ENCODE data around the gene TNFAIP8. TPM values are rescaled to one million over a fixed set of nuclear protein-coding genes. Genes with fewer than 3 reads are reported as not detected.

TNFAIP8 gene
- total RNA-seq, 8 experiments from 2014 or later, result 0.71 to 14.4 (median 1.4) TPM

DNA sequence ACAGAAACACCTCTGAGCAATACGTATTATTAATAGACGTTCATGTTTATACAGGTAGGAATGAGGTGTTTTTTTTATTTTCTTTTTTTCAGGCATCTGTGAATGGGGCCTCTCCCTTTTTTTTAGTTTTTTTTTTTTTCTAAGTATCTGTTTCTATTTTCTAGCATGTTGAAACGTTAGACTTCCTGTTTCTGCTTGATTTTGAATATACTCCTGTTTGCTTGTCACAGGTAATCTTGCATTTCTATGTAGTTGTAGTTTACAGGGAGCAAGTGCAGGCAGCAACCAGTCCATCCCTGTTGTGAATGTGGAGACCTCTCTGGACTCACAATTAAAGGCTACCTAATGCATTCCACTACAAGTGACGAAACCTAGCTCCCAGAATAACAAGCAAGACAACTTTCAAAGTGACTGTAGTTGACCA, 22.8 kb upstream of the TNFAIP8 start:
- no peak for ATAC-seq (replicated peaks in 6 of 8)
- in situ Hi-C loops (cut with MboI; ENCODE audit: low pct_unique_long_range_greater_than_20kb in 2 of 9, low sequenced_read_pairs in 9 of 9, unreplicated experiment in 9 of 9), result no loop called here
- 69 to 100% (median 83%) methylated on average over 2 to 4 of the region's 4 CpGs; no CpG with 5 or more reads in 1 of the 10 experiments for WGBS, 10 experiments
- no peak overlapping the region for H3K27ac ChIP-seq
- H3K4me3 ChIP-seq, result no peak overlapping the region
- H3K4me1 ChIP-seq (replicated peaks in 1 of 2), result peaks cover 0 to 19% of the 10 kb centered on the region in 2 donors

DNA sequence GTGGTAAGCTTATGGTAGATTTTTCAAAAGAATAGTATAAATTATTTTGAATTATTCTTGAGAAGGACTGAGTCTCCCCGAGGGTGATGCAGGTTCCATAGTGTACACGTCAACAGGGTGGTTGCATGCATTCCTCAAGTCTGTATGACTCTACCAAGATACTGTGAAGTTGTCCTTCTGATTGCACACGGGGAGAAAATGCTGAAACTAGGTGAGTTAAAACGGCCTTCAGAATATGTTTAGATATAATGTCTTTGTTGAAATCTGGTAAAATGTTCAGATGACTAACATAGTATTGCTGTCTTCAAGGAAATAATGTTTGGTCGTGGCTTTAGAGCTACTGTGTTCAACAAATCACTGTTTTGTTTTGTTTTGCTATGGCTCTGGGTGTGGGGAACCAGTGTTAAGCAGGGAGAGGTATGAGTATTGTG, 22.4 kb upstream of the TNFAIP8 start:
- H3K4me3 ChIP-seq, result no peak overlapping the region
- no peak for ATAC-seq (replicated peaks in 6 of 8)
- no peak overlapping the region for H3K27ac ChIP-seq
- 0 to 100% (median 82%) methylated on average over 1 to 5 of the region's 5 CpGs; no CpG with 5 or more reads in 2 of the 10 experiments for WGBS, 10 experiments
- in situ Hi-C loops (cut with MboI; ENCODE audit: low pct_unique_long_range_greater_than_20kb in 2 of 9, low sequenced_read_pairs in 9 of 9, unreplicated experiment in 9 of 9), result no loop called here
- peaks cover 0 to 19% of the 10 kb centered on the region in 2 donors for H3K4me1 ChIP-seq (replicated peaks in 1 of 2)

DNA sequence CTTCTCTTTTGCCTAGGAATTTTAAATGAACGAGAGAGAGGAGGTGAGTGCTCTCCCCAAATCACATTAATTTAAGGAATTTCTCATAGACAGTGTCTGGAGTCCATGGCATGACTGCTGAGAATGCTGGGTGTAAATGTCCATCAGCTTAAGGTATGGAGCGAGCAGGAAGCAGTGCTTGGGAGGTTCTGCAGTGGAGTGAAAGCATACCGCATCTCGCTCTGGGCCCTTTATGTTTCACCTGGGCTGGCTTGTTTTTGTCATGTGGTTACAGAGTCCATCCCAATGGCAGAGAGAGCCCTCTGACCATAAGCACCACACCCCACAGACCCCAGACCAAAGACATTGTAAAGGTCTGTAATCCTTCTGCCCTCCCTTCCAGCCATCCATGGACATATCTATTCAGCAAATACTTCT, 20.6 kb upstream of the TNFAIP8 start:
- H3K4me3 ChIP-seq, result no peak overlapping the region
- no peak overlapping the region for H3K27ac ChIP-seq
- no peak for ATAC-seq (replicated peaks in 6 of 8)
- 50 to 100% (median 92%) methylated on average over 1 to 4 of the region's 4 CpGs; no CpG with 5 or more reads in 2 of the 10 experiments for WGBS, 10 experiments
- in situ Hi-C loops (cut with MboI; ENCODE audit: low pct_unique_long_range_greater_than_20kb in 2 of 9, low sequenced_read_pairs in 9 of 9, unreplicated experiment in 9 of 9), result no loop called here
- H3K4me1 ChIP-seq (replicated peaks in 1 of 2), result peaks cover 0 to 12% of the 10 kb centered on the region in 2 donors

DNA sequence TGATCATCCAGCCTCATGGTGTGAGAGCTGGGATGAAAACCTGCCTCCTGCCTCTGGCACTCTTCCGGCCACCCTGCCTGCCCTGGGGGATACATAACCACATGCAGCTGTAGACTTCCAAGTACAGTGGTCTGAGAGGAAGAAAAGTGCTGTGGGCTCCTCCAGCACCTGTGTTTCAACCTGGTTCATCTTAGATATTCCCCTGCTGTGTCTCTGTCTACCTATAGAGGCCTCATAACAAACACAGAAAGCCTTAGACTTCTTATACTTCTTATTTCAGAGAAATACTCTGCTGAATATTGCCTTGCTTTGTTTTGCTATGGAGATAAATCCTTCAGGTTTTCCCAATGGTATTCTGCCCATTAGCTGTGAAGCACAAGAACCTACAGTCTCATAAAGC, 19.6 kb upstream of the TNFAIP8 start:
- no peak for ATAC-seq (replicated peaks in 6 of 8)
- in situ Hi-C loops (cut with MboI; ENCODE audit: low pct_unique_long_range_greater_than_20kb in 2 of 9, low sequenced_read_pairs in 9 of 9, unreplicated experiment in 9 of 9), result no loop called here
- WGBS, 10 experiments, result 25 to 83% methylated on average over 1 of the region's 1 CpG; no CpG with 5 or more reads in 8 of the 10 experiments
- Histone ChIP-seq H3K4me1 (replicated peaks in 1 of 2) (peaks cover 0 to 12% of the 10 kb centered on the region in 2 donors), H3K27ac (no peak overlapping the region), H3K4me3 (no peak overlapping the region)

DNA sequence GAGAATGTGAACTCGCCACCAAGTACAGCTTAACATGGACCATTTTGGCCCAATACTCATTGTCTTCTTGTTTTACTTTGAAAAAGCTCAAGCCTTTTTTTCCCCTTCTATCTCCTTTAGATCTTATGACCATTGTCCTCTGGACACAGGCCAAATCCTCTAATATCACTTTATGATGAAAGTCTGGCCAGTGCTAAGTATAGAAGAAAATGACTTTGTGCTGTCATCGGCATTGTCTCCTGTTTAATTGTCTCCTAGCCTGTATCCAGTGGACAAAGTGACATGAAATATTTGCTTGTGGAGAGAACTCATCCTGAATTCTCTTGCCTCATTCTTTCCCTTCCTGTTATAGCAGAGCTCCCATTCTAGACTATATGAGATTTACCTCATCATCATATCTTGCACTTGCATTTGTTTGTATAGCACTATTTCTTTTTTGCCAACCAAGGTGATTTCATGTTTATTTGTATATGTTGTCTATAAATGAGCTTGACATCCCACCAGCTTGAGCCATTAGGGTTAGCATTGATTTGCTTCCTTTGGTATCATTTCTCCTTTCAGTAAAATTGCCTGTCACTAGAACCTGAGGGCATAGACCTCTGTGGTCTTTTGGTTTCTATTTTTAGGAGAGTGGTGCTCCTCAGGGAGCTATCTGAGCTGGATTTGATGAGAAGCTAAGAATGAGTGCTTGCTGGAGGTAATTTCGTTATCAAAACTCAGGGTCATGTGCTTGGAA, 18.8 kb upstream of the TNFAIP8 start:
- Histone ChIP-seq H3K4me3 (no peak overlapping the region), H3K4me1 (replicated peaks in 1 of 2) (peaks cover 0 to 12% of the 10 kb centered on the region in 2 donors), H3K27ac (no peak overlapping the region)
- in situ Hi-C loops (cut with MboI; ENCODE audit: low pct_unique_long_range_greater_than_20kb in 2 of 9, low sequenced_read_pairs in 9 of 9, unreplicated experiment in 9 of 9), result no loop called here
- 20 to 100% (median 83%) methylated on average over 1 to 3 of the region's 3 CpGs; no CpG with 5 or more reads in 2 of the 10 experiments for WGBS, 10 experiments
- peak in 3 of 8 experiments; percentile 27 to 49 (median 30) for ATAC-seq (replicated peaks in 6 of 8)

DNA sequence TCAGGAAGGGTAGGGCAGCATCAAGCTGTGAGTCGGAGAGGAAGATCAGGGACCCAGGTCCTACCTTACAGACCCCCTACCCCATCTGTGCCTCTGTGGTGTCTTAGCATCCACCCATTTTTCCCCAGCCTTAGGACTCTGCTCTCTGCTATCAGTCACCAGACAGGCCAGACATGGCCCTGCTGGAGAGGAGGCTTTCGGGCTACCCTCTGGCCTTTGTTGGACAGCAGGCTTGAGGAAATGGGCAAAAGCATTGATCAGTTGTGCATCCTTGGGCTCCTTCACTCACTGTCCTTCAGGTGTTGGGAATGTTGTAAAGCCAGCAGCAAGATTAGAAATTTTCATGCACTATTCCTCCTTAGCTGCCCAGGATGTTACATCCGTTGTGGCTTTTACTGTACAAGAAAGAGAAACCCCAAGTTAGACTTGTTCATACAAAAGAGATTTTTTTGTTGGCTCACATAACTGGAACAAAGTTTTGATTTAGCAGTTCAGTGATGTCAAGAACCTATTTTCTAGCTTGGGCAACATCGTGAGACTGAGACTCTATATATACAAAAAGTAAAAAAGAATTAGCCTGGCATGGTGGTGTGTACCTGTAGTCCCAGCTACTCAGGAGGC, 17.4 kb upstream of the TNFAIP8 start:
- in situ Hi-C loops (cut with MboI; ENCODE audit: low pct_unique_long_range_greater_than_20kb in 2 of 9, low sequenced_read_pairs in 9 of 9, unreplicated experiment in 9 of 9), result no loop called here
- H3K4me3 ChIP-seq, result no peak overlapping the region
- peaks cover 0 to 12% of the 10 kb centered on the region in 2 donors for H3K4me1 ChIP-seq (replicated peaks in 1 of 2)
- H3K27ac ChIP-seq, result no peak overlapping the region
- 57 to 100% (median 89%) methylated on average over 1 to 4 of the region's 4 CpGs; no CpG with 5 or more reads in 2 of the 10 experiments for WGBS, 10 experiments
- no peak for ATAC-seq (replicated peaks in 6 of 8)

DNA sequence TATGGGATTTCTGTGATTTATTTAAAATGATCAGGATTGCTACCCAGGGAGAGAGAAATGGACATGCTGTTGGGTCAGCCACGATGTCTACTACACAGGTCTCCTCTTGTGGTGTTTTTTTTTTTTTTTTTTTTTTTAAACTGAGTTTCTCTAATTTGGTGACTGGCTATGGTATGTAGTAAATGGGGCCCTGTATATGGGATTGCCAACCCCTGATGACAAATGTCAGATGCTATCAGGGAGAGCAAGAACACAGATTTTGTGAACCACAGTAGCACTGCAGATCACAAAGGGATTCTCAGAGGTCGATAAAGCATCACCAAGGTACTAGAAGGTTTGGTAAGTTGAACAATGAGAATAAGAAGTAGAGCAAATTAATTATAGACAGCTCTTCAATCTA, 16.5 kb upstream of the TNFAIP8 start:
- WGBS, 10 experiments, result 0 to 100% (median 94%) methylated on average over 1 to 2 of the region's 2 CpGs; no CpG with 5 or more reads in 3 of the 10 experiments
- in situ Hi-C loops (cut with MboI; ENCODE audit: low pct_unique_long_range_greater_than_20kb in 2 of 9, low sequenced_read_pairs in 9 of 9, unreplicated experiment in 9 of 9), result no loop called here
- ATAC-seq (replicated peaks in 6 of 8), result no peak
- no peak overlapping the region for H3K4me3 ChIP-seq
- H3K4me1 ChIP-seq (replicated peaks in 1 of 2), result peaks cover 0 to 12% of the 10 kb centered on the region in 2 donors
- no peak overlapping the region for H3K27ac ChIP-seq

DNA sequence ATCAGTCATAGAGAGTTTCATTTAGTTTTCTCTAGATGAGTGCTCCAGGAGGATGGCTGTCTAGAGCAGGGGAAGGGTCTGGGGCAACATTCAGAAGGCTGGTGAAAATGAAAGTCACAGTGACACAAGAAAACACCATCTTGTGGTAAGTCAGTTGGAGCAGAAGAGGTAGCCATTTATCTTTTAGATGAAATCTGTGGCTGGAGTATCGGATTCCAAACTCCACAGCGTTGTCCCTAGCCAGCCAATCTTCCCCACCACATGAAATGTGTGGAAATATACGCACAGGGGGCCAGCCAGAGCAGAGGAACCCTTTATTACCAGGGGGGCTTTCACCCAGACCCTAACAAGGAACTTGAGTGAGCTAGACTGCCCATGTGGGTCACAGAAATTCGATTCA, 15.9 kb upstream of the TNFAIP8 start:
- H3K27ac ChIP-seq, result no peak overlapping the region

DNA sequence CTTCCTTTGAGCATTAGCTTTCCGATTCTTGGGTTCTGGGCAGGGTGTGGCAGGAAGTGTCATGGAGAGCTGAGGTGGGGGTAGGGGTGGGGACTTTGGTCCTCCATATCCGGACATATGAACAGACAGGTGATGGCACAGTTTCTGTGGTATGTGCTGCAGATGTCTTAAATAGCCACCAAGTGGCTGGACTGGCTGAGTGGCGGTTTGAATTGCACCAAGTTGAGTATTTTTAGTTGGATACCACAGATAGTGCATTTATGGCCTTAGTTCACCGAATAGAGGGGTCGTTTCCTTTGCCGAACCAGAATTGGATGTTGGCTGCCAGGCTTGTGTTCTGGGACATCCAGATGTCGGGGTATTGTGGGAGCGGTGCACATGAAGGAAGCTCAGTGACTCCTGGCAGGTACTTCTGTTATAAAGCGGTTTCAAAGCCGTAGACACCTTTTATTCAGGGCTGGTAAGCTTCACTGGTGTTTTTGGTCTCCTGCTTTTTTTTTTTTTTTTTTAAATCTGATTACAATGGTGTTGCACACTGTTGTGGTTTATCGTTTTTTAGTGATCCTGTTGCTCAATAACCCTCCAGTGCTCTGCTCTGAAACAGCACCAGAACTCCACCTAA, 15.1 kb upstream of the TNFAIP8 start:
- peaks cover 0 to 12% of the 10 kb centered on the region in 2 donors for H3K4me1 ChIP-seq (replicated peaks in 1 of 2)
- H3K4me3 ChIP-seq, result no peak overlapping the region
- 45 to 100% (median 91%) methylated on average over 2 to 9 of the region's 11 CpGs; no CpG with 5 or more reads in 2 of the 10 experiments for WGBS, 10 experiments
- in situ Hi-C loops (cut with MboI; ENCODE audit: low pct_unique_long_range_greater_than_20kb in 2 of 9, low sequenced_read_pairs in 9 of 9, unreplicated experiment in 9 of 9), result no loop called here
- ATAC-seq (replicated peaks in 6 of 8), result no peak
- no peak overlapping the region for H3K27ac ChIP-seq

More for the DNA sequence above, 15.9 kb upstream of the TNFAIP8 start:
- ATAC-seq (replicated peaks in 6 of 8), result no peak
- peaks cover 0 to 12% of the 10 kb centered on the region in 2 donors for H3K4me1 ChIP-seq (replicated peaks in 1 of 2)
- WGBS, 10 experiments, result 84 to 100% (median 98%) methylated on average over 1 to 3 of the region's 4 CpGs; no CpG with 5 or more reads in 4 of the 10 experiments
- in situ Hi-C loops (cut with MboI; ENCODE audit: low pct_unique_long_range_greater_than_20kb in 2 of 9, low sequenced_read_pairs in 9 of 9, unreplicated experiment in 9 of 9), result no loop called here
- no peak overlapping the region for H3K4me3 ChIP-seq

- Histone ChIP-seq H3K4me1 (replicated peaks in 1 of 2) (peaks cover 0 to 9% of the 10 kb centered on the region in 2 donors), H3K4me3 (no peak overlapping the region), H3K27ac (no peak overlapping the region)
- 87 to 100% (median 95%) methylated on average over 2 to 6 of the region's 6 CpGs for WGBS, 10 experiments
- ATAC-seq (replicated peaks in 6 of 8), result no peak
- in situ Hi-C loops (cut with MboI; ENCODE audit: low pct_unique_long_range_greater_than_20kb in 2 of 9, low sequenced_read_pairs in 9 of 9, unreplicated experiment in 9 of 9), result no loop called here
Measured at GRCh38 chr5:119341452-119342349, 14.1 kb upstream of the TNFAIP8 start.

DNA sequence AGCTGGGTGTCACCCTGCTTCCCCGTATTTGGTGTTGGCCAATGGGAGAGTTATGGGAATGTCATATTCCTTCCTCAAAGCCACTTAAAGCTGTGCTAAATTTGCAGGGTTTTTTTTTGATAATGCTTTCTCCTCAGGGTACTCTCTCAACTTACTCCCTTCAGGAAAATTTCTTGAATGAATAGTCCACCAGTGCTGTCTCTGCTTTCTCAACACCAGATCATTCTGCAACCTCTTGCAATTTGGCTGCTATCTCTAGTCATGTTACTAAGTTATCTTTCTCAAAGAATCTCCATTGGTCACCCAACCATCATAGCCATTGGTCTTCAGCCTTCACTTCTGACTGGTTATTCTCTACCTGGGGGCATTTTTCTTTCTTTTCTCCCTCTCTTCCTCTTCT, 13.4 kb upstream of the TNFAIP8 start:
- peaks cover 0 to 2% of the 10 kb centered on the region in 2 donors for H3K4me1 ChIP-seq (replicated peaks in 1 of 2)
- H3K27ac ChIP-seq, result no peak overlapping the region
- no peak overlapping the region for H3K4me3 ChIP-seq
- ATAC-seq (replicated peaks in 6 of 8), result no peak
- WGBS, 10 experiments, result 57 to 100% (median 80%) methylated on average over 1 of the region's 1 CpG; no CpG with 5 or more reads in 6 of the 10 experiments
- in situ Hi-C loops (cut with MboI; ENCODE audit: low pct_unique_long_range_greater_than_20kb in 2 of 9, low sequenced_read_pairs in 9 of 9, unreplicated experiment in 9 of 9), result no loop called here

DNA sequence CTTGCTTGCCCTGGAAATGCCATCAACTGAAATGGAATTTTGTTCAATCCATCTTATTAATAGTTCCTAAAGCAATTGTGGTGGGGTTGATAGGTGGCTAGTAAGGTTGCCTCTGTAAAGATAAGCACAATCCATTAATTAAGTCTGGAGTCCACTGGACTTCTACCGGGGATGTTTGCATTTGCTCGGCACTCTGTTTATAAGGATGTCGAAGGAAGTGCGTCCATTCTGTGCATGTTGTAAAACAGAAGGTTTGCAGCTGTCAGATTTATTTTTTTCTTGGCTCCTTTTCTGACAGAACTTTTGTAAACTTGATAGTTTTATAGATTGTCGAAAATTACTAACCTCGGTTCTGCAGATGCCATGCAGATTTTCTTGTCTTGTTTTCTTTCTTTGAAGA, 12.8 kb upstream of the TNFAIP8 start:
- WGBS, 10 experiments, result 0 to 100% (median 90%) methylated on average over 2 to 6 of the region's 6 CpGs; no CpG with 5 or more reads in 1 of the 10 experiments
- ATAC-seq (replicated peaks in 6 of 8), result no peak
- no peak overlapping the region for H3K27ac ChIP-seq
- H3K4me3 ChIP-seq, result no peak overlapping the region
- in situ Hi-C loops (cut with MboI; ENCODE audit: low pct_unique_long_range_greater_than_20kb in 2 of 9, low sequenced_read_pairs in 9 of 9, unreplicated experiment in 9 of 9), result no loop called here
- H3K4me1 ChIP-seq (replicated peaks in 1 of 2), result no peaks in the 10 kb centered on the region

Measured in motor neuron (in vitro differentiated cells).